ENCODE data around the gene TM4SF20. TPM values are rescaled to one million over a fixed set of nuclear protein-coding genes. Genes with fewer than 3 reads are reported as not detected.

TM4SF20 gene, protein sequence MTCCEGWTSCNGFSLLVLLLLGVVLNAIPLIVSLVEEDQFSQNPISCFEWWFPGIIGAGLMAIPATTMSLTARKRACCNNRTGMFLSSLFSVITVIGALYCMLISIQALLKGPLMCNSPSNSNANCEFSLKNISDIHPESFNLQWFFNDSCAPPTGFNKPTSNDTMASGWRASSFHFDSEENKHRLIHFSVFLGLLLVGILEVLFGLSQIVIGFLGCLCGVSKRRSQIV
- total RNA-seq, result not detected
- long read RNA-seq, result 0 reads

DNA sequence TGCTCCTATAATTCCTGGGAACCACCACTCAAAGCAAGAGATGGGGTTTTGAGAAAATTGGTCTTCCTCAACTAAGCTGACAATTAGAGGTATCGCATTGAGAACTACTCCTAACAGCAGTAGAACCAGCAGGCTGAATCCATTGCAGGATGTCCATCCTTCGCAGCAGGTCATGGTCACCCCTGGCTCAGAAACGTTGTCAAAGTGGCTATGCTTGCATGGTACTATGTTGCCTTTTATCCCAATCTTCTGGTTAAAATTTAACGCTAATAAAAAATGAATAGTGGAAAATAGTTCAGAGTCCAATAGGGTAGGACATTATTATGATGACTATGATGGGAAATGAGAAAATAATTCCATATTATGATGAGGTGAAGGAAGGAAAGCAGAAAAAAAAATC lies at the start of gene TM4SF20:
Gene TM4SF20 (minus strand): TSS at position 212 of the 400 bp plus-strand sequence. CDS start 38 bp downstream, at position 174.
- no peak for DNase-seq
- H3K4me3 ChIP-seq, result no peak within 1 kb of the TSS
- no peaks in the 10 kb centered on the region for H3K36me3 ChIP-seq
- intact Hi-C loops (cut with micrococcal nuclease), result no loop called here
- no peak within 1 kb of the TSS for H3K27ac ChIP-seq (replicated peaks)
- no peaks in the 10 kb centered on the region for H3K9me3 ChIP-seq (replicated peaks)
- no peaks in the 10 kb centered on the region for H3K4me1 ChIP-seq
- H3K27me3 ChIP-seq (ENCODE audit: low read depth), result peaks cover 71% of the 10 kb centered on the region
- TF ChIP-seq, protein P1, sequence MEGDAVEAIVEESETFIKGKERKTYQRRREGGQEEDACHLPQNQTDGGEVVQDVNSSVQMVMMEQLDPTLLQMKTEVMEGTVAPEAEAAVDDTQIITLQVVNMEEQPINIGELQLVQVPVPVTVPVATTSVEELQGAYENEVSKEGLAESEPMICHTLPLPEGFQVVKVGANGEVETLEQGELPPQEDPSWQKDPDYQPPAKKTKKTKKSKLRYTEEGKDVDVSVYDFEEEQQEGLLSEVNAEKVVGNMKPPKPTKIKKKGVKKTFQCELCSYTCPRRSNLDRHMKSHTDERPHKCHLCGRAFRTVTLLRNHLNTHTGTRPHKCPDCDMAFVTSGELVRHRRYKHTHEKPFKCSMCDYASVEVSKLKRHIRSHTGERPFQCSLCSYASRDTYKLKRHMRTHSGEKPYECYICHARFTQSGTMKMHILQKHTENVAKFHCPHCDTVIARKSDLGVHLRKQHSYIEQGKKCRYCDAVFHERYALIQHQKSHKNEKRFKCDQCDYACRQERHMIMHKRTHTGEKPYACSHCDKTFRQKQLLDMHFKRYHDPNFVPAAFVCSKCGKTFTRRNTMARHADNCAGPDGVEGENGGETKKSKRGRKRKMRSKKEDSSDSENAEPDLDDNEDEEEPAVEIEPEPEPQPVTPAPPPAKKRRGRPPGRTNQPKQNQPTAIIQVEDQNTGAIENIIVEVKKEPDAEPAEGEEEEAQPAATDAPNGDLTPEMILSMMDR (IDR thresholded peaks at IDR 0.05; ENCODE audit: borderline replicate concordance), result no peak

DNA sequence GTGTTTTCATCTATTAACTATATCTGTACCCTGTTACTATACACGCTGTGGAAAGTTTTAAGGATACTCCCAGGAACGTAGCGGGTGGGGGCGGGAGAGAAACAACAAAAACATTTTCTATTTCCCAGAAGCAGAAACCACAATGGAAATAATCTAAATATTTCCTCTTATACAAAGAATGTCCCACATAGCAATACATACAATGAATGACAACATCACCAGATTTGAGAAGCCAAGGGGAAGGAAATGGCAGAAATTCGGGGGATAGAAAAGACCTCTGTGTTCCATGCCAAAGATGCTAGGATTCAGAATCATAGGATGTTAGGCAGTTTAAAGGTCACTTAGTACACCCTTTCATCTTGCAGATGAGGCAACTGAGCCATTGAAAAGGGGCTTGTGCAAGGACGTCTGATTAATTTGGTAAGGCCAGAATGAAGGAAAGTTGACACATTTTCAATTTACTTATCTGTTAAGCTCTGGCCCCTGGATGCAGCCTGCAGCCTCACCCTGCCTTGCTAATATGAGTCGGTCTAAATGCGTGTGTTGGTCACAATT lies 49.7 kb upstream of the TM4SF20 start:
- intact Hi-C loops (cut with micrococcal nuclease), result no loop called here
- DNase-seq, result no peak
- Histone ChIP-seq H3K4me3 (no peak overlapping the region), H3K4me1 (no peaks in the 10 kb centered on the region), H3K27ac (replicated peaks) (no peak overlapping the region), H3K9me3 (replicated peaks) (peaks cover 14% of the 10 kb centered on the region), H3K36me3 (no peaks in the 10 kb centered on the region), H3K27me3 (ENCODE audit: low read depth) (peaks cover 10% of the 10 kb centered on the region)
- TF ChIP-seq, protein P1 (IDR thresholded peaks at IDR 0.05; ENCODE audit: borderline replicate concordance), result no peak

DNA sequence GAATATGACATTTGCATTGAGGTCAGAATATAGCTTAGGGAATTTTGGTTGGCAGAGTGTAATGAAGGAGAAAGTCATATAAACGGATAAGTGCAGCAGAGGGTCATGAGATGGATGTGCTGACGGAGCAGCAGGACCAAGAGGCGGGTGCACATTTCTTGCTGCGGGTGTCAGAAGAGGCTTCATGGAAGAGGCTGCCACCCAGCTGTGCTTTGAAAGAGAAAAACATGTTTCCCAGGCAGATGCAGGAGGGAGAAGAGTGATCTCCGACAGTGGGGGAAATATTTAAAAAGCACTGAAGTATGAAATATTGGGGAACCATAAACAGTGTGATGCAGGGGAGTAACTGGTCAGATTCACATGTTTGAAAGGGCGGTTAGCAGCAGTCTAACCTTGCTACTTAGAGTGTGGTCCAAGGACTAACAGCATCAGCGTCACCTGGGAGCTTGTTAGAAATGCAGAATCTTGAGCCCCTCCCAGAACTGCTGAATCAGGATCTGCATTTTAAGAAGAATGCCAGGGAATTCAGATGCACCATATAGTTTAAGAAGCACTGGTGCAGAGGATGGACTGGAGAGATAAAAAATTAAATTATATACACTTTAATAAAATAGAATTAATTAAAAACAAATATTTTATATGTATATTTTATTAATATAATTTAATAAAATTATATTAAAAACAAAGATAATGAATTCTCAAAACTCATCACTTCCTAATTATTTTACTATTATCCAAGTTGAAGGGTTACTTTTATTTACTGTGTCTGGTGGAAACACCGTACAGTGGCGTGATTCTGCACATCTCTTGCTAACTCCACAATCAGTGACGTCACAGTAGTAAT lies 44.8 kb upstream of the TM4SF20 start:
- DNase-seq, result no peak
- Histone ChIP-seq H3K4me3 (no peak overlapping the region), H3K27me3 (ENCODE audit: low read depth) (peaks cover 5% of the 10 kb centered on the region), H3K27ac (replicated peaks) (no peak overlapping the region), H3K36me3 (no peaks in the 10 kb centered on the region), H3K9me3 (replicated peaks) (no peaks in the 10 kb centered on the region), H3K4me1 (no peaks in the 10 kb centered on the region)
- intact Hi-C loops (cut with micrococcal nuclease), result no loop called here
- TF ChIP-seq, protein P1 (IDR thresholded peaks at IDR 0.05; ENCODE audit: borderline replicate concordance), result no peak

DNA sequence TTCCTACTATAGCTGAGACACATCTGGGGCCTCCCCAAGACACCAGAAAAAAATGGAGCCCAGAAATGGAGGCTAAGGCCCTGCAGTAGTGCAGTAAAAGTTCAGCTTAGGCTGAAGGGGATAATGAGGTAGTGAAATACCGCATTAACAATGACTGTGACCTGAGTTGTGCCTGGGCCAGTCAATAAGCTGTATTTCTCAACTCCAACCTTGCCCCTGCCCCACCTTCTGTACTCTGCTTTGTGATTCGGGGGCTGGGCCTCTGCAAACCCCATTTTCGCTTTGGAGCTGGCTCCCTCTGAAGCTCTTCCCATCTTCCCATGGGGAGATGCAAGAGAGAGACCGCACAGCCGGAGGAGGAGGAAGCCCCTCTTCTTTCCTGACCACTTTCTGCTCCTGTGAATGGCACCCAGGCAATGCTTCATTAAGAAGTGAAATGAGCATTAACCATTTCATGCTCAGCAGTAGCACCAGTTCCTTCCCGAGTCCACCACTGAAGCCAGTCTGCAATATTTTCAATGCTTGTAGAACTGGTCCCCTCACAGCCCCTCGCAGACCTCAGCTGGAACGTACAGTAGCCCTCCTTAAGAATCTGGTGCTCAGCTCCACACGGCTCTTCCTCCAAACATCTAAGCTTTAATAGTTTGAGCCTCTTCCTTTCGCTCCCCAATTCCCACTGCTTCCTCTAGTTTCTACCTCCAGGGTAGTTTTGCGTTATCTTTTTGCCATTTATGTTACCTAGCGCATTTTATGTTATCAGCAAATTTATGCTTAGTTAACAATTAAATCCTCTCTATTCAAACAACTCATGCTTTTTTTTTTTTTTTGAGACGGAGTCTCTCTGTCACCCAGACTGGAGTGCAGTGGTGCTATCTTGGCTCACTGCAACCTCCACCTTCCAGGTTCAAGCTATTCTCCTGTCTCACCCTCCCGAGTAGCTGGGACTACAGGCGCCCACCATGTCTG lies 41.3 kb upstream of the TM4SF20 start:
- Histone ChIP-seq H3K4me3 (no peak overlapping the region), H3K27ac (replicated peaks) (no peak overlapping the region), H3K4me1 (no peaks in the 10 kb centered on the region), H3K36me3 (no peaks in the 10 kb centered on the region), H3K27me3 (ENCODE audit: low read depth) (no peaks in the 10 kb centered on the region), H3K9me3 (replicated peaks) (no peaks in the 10 kb centered on the region)
- TF ChIP-seq, protein P1 (IDR thresholded peaks at IDR 0.05; ENCODE audit: borderline replicate concordance), result no peak
- DNase-seq, result no peak
- intact Hi-C loops (cut with micrococcal nuclease), result no loop called here

DNA sequence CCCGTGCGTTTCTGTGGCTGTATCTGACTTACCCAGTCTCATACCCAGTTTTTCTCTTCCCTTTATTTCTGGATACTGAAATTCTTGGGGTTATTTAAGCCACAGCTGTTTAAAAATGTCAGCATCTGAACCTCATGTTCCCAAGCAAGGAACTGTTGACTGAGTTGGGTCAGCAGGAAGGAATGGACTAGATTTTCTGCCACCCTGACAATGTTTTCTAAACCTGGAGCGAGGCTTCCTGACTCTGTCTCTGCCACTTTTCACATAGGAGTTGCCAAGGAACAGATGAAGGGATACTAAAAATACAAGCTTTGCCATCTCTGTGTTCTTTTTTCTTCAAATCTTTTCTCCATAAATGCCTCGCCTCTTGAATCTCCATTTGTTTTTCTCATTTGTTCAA lies 37.6 kb upstream of the TM4SF20 start:
- Histone ChIP-seq H3K27me3 (ENCODE audit: low read depth) (no peaks in the 10 kb centered on the region), H3K9me3 (replicated peaks) (no peaks in the 10 kb centered on the region), H3K36me3 (no peaks in the 10 kb centered on the region), H3K4me1 (peaks cover 5% of the 10 kb centered on the region), H3K4me3 (no peak overlapping the region), H3K27ac (replicated peaks) (peak overlapping the region; percentile 78)
- TF ChIP-seq, protein P1 (IDR thresholded peaks at IDR 0.05; ENCODE audit: borderline replicate concordance), result no peak
- no peak for DNase-seq
- intact Hi-C loops (cut with micrococcal nuclease), result no loop called here

All from left ventricle myocardium inferior (tissue), 1 donor.